ENCODE measurements around the gene SH3TC1. TPM values are rescaled to one million over a fixed set of nuclear protein-coding genes. Genes with fewer than 3 reads are reported as not detected.

Gene SH3TC1
- total RNA-seq, 1 experiment from 2014 or later = 7.8 TPM

GRCh38 chr4:8235224-8235623 lies 36.1 kb downstream of the SH3TC1 start:
- intact Hi-C loops (cut with micrococcal nuclease; ENCODE audit: unreplicated experiment) = no loop called here
- CTCF ChIA-PET = interaction anchor here (1.6 kb wide), 1 partner anchor 58 kb away, joined by 6 read pairs; no protein-coding TSS in a partner anchor
- DNase-seq = no peak
- no peaks in the 10 kb centered on the region for H3K27me3 Mint-ChIP-seq (ENCODE audit: unreplicated experiment)
- no peaks in the 10 kb centered on the region for H3K9me3 Mint-ChIP-seq (ENCODE audit: low read depth, unreplicated experiment)
- no peak overlapping the region for H3K27ac Mint-ChIP-seq (ENCODE audit: unreplicated experiment)
- H3K4me3 Mint-ChIP-seq (ENCODE audit: low read depth, unreplicated experiment) = no peak overlapping the region
- no peak for TF ChIP-seq CTCF (IDR thresholded peaks at IDR 0.05; ENCODE audit: unreplicated experiment)
- H3K36me3 Mint-ChIP-seq (ENCODE audit: insufficient read depth, unreplicated experiment) = no peaks in the 10 kb centered on the region
- H3K4me1 Mint-ChIP-seq (ENCODE audit: low read depth, unreplicated experiment) = no peaks in the 10 kb centered on the region
- no TSS peak for BruUV-seq (replicated peaks)

DNA sequence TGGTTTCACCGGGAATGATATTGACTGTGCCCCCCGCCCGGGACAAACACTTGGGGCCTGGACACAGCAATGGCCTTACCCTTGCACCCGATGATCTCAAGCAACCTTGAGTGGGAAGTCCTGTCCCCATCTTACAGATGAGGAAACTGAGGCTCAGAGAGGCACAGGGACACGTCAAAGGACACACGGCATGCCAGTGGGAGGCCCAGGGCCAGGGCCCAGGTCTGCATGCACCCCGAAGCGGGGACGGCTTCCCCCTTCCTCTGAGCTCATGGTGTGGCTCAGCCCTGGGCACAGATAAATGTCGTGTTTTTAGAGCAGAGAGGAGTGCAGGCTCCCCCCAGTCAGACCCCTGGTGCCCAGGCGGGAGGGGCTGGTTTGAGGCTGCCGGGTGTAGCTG lies 36.6 kb downstream of the SH3TC1 start:
- no peak for DNase-seq
- H3K4me3 Mint-ChIP-seq (ENCODE audit: low read depth, unreplicated experiment) = no peak overlapping the region
- no peaks in the 10 kb centered on the region for H3K36me3 Mint-ChIP-seq (ENCODE audit: insufficient read depth, unreplicated experiment)
- H3K27ac Mint-ChIP-seq (ENCODE audit: unreplicated experiment) = no peak overlapping the region
- no peaks in the 10 kb centered on the region for H3K9me3 Mint-ChIP-seq (ENCODE audit: low read depth, unreplicated experiment)
- no TSS peak for BruUV-seq (replicated peaks)
- H3K27me3 Mint-ChIP-seq (ENCODE audit: unreplicated experiment) = no peaks in the 10 kb centered on the region
- CTCF ChIA-PET = interaction anchor here (1.6 kb wide), 1 partner anchor 59 kb away, joined by 6 read pairs; no protein-coding TSS in a partner anchor
- TF ChIP-seq CTCF (IDR thresholded peaks at IDR 0.05; ENCODE audit: unreplicated experiment) = no peak
- intact Hi-C loops (cut with micrococcal nuclease; ENCODE audit: unreplicated experiment) = no loop called here
- H3K4me1 Mint-ChIP-seq (ENCODE audit: low read depth, unreplicated experiment) = no peaks in the 10 kb centered on the region

DNA sequence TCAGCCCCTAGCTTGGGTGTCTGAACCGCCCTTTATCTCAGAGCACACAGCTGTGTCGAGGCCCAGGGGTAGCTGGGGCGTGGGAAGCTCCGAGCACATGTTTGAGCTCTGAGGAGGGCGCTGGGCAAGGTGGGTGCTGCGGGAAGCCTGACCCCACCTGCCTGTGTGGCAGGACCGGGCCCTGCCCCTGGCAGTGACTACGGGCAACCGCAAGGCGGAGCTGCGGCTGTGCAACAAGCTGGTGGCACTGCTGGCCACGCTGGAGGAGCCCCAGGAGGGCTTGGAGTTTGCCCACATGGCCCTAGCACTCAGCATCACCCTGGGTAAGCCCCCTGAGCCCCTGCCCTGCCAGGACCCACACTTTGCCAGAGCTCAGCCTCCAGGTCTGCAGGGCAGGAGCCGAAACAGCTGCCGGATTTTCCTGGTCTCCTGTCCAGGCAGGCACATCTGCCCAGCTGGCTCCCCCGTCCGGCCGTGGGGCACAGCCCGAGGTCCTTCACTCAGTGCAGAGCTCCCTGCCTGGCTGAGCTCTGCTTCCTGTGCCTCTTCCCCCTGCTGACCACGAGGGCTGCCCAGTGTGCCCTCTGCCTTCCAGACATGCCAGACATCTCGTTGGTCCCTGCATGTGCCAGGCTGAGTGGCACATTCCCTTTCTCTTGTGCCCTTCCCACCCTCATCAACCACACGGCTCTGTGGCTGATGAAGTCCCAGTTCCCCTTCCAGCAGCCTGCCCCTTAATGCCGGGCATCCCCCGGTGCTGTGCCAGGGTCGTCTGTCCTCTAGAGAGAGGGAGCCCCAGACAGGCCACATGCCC lies 37.2 kb downstream of the SH3TC1 start:
- BruUV-seq (replicated peaks) = no TSS peak

GRCh38 chr4:8236920-8237195 lies 37.8 kb downstream of the SH3TC1 start:
- Mint-ChIP-seq H3K9me3 (ENCODE audit: low read depth, unreplicated experiment) (no peaks in the 10 kb centered on the region), H3K27ac (ENCODE audit: unreplicated experiment) (no peak overlapping the region), H3K4me3 (ENCODE audit: low read depth, unreplicated experiment) (no peak overlapping the region), H3K36me3 (ENCODE audit: insufficient read depth, unreplicated experiment) (peaks cover 1% of the 10 kb centered on the region), H3K4me1 (ENCODE audit: low read depth, unreplicated experiment) (no peaks in the 10 kb centered on the region), H3K27me3 (ENCODE audit: unreplicated experiment) (no peaks in the 10 kb centered on the region)
- DNase-seq = no peak
- intact Hi-C loops (cut with micrococcal nuclease; ENCODE audit: unreplicated experiment) = no loop called here
- CTCF ChIA-PET = no interaction called here
- TF ChIP-seq CTCF (IDR thresholded peaks at IDR 0.05; ENCODE audit: unreplicated experiment) = no peak
- BruUV-seq (replicated peaks) = no TSS peak

More for the DNA sequence above, 37.2 kb downstream of the SH3TC1 start:
- Mint-ChIP-seq H3K9me3 (ENCODE audit: low read depth, unreplicated experiment) (no peaks in the 10 kb centered on the region), H3K27ac (ENCODE audit: unreplicated experiment) (no peak overlapping the region), H3K36me3 (ENCODE audit: insufficient read depth, unreplicated experiment) (no peaks in the 10 kb centered on the region), H3K27me3 (ENCODE audit: unreplicated experiment) (no peaks in the 10 kb centered on the region), H3K4me1 (ENCODE audit: low read depth, unreplicated experiment) (no peaks in the 10 kb centered on the region), H3K4me3 (ENCODE audit: low read depth, unreplicated experiment) (no peak overlapping the region)
- no peak for TF ChIP-seq CTCF (IDR thresholded peaks at IDR 0.05; ENCODE audit: unreplicated experiment)
- CTCF ChIA-PET = interaction anchor here (1.6 kb wide), 1 partner anchor 60 kb away, joined by 6 read pairs; no protein-coding TSS in a partner anchor
- intact Hi-C loops (cut with micrococcal nuclease; ENCODE audit: unreplicated experiment) = no loop called here
- no peak for DNase-seq

Data from Calu3 (cell line).